H1 (cell line): ENCODE measurements around the gene SYK. TPM values are rescaled to one million over a fixed set of nuclear protein-coding genes. Genes with fewer than 3 reads are reported as not detected.

Experiments used
- CTCF ChIA-PET: fragments of 300-600 bp; sonication (Branson Sonifier 250); formaldehyde crosslinking; loops from one replicate; lab custom pipeline; 2021; ENCODE audit not compliant: partially characterized antibody; lab: Charles Lee
- POLR2A ChIA-PET: fragments of 300-600 bp; sonication (Branson Sonifier 250); formaldehyde crosslinking; loops from one replicate; lab custom pipeline; 2021; ENCODE audit warnings: inconsistent platforms; ENCODE audit not compliant: partially characterized antibody; lab: Charles Lee
- DNase-seq, 2 experiments: peaks; one replicate each; pipeline versions ENCODE4 v3.0.0 to v3.0.0-alpha.2; 2010 to 2022; ENCODE audit warnings: low spot score in 2 of 2, low read depth in 1 of 2, mixed read lengths in 1 of 2
- FAIRE-seq: peaks from 2 replicates; lab custom pipeline; 2011; peaks lifted over from hg19 to GRCh38; lab: Jason Lieb, UNC
- H2AFZ ChIP-seq: 2 replicates; pipeline ENCODE4 v1.8.1; 2012; ENCODE audit warnings: low read length, inconsistent platforms
- H2AK5ac ChIP-seq: 2 replicates; pipeline ENCODE4 v1.6.1; 2013; ENCODE audit warnings: low read depth, low read length
- H2BK120ac ChIP-seq: replicated peaks from 2 replicates; pipeline ENCODE3; 2013; ENCODE audit warnings: low read depth, low read length, inconsistent platforms
- H2BK12ac ChIP-seq: 2 replicates; pipeline ENCODE4 v1.6.1; 2013; ENCODE audit warnings: low read depth, low read length
- H2BK15ac ChIP-seq: 2 replicates; pipeline ENCODE4 v1.6.1; 2013; ENCODE audit warnings: low read length
- H2BK20ac ChIP-seq: 2 replicates; pipeline ENCODE4 v1.6.1; 2013; ENCODE audit warnings: low read length
- H2BK5ac ChIP-seq: 2 replicates; pipeline ENCODE4 v1.6.1; 2013; ENCODE audit warnings: low read depth, low read length
- H3K14ac ChIP-seq: 2 replicates; pipeline ENCODE4 v1.6.1; 2013; ENCODE audit warnings: inconsistent platforms; ENCODE audit not compliant: insufficient read length
- H3K18ac ChIP-seq: 2 replicates; pipeline ENCODE4 v1.6.1; 2013; ENCODE audit warnings: low read length; ENCODE audit errors: extremely low read depth
- H3K23ac ChIP-seq: 2 replicates; pipeline ENCODE4 v1.6.1; 2013; ENCODE audit warnings: inconsistent platforms; ENCODE audit not compliant: insufficient read length
- H3K23me2 ChIP-seq: 2 replicates; pipeline ENCODE4 v1.6.1; 2013; ENCODE audit warnings: low read depth, low read length
- H3K27ac ChIP-seq: 2 replicates; pipeline ENCODE4 v1.6.1; 2011; ENCODE audit warnings: low read depth, low read length, inconsistent platforms
- H3K27me3 ChIP-seq, 4 experiments: replicated peaks in 1 of 4; 1 replicate in 1 of 4; 2 replicates in 3 of 4; pipeline versions ENCODE4 v1.6.1 to v1.8.1; 2011 to 2013; ENCODE audit warnings: low read length in 3 of 4, mild to moderate bottlenecking in 3 of 4, inconsistent platforms in 2 of 4, mixed read lengths in 2 of 4, moderate library complexity in 1 of 4; ENCODE audit not compliant: control insufficient read depth in 3 of 4, insufficient read depth in 3 of 4; ENCODE audit errors: extremely low read depth in 1 of 4
- H3K36me3 ChIP-seq, 4 experiments: 2 replicates each; pipeline versions ENCODE4 v1.6.1 to v1.8.1; 2011 to 2013; ENCODE audit warnings: mild to moderate bottlenecking in 4 of 4, low read length in 3 of 4, moderate library complexity in 2 of 4, control low read depth in 1 of 4, inconsistent platforms in 1 of 4; ENCODE audit not compliant: insufficient read depth in 4 of 4, control insufficient read depth in 2 of 4
- H3K4ac ChIP-seq: replicated peaks from 2 replicates; pipeline ENCODE3; 2013; ENCODE audit warnings: low read length, low read depth, mixed read lengths, inconsistent platforms; ENCODE audit not compliant: insufficient read length
- H3K4me1 ChIP-seq, 4 experiments: replicated peaks in 1 of 4; 1 replicate in 1 of 4; 2 replicates in 3 of 4; pipeline versions ENCODE4 v1.6.1 to v1.8.1; 2011 to 2013; ENCODE audit warnings: low read length in 3 of 4, inconsistent platforms in 2 of 4, mixed read lengths in 1 of 4; ENCODE audit not compliant: insufficient read depth in 4 of 4, control insufficient read depth in 3 of 4
- H3K4me2 ChIP-seq, 2 experiments: 2 replicates each; pipeline versions ENCODE4 v1.6.1 to v1.8.1; 2011 to 2013; ENCODE audit warnings: low read depth in 2 of 2, low read length in 2 of 2, control low read depth in 1 of 2, inconsistent platforms in 1 of 2, mild to moderate bottlenecking in 1 of 2; ENCODE audit not compliant: insufficient read depth in 1 of 2
- H3K4me3 ChIP-seq, 4 experiments: fragments of 200-600, 300-600 bp in 1 of 4; sonication (generic), shearing (Covaris generic), sonication (Bioruptor Twin) in 1 of 4; 2 replicates each; pipeline versions ENCODE4 v1.5.1 to v1.8.1; 2011 to 2016; ENCODE audit warnings: low read length in 4 of 4, low read depth in 3 of 4, control low read depth in 2 of 4, inconsistent platforms in 2 of 4, mild to moderate bottlenecking in 2 of 4, mixed read lengths in 1 of 4, moderate library complexity in 1 of 4; ENCODE audit not compliant: insufficient read depth in 2 of 4; ENCODE audit errors: extremely low read depth in 1 of 4
- H3K56ac ChIP-seq: replicated peaks from 2 replicates; pipeline ENCODE3; 2013; ENCODE audit warnings: low read depth, mild to moderate bottlenecking, mixed read lengths, low read length, inconsistent platforms; ENCODE audit not compliant: insufficient read length
- H3K79me1 ChIP-seq: 2 replicates; pipeline ENCODE4 v1.6.1; 2013; ENCODE audit warnings: low read depth, low read length, control low read depth
- H3K79me2 ChIP-seq, 2 experiments: 2 replicates each; pipeline versions ENCODE4 v1.6.1 to v1.8.1; 2012 to 2013; ENCODE audit warnings: low read length in 2 of 2, mild to moderate bottlenecking in 2 of 2, inconsistent platforms in 1 of 2; ENCODE audit not compliant: insufficient read depth in 2 of 2, control insufficient read depth in 1 of 2
- H3K9ac ChIP-seq, 4 experiments: replicated peaks in 1 of 4; 1 replicate in 1 of 4; 2 replicates in 3 of 4; pipeline versions ENCODE4 v1.6.1 to v1.8.1; 2011 to 2013; ENCODE audit warnings: low read depth in 3 of 4, low read length in 3 of 4, control low read depth in 2 of 4, mild to moderate bottlenecking in 2 of 4, moderate library complexity in 2 of 4, inconsistent platforms in 1 of 4; ENCODE audit errors: extremely low read depth in 1 of 4
- H3K9me3 ChIP-seq, 2 experiments: 2 replicates each; pipeline versions ENCODE4 v1.6.1 to v1.8.1; 2012 to 2013; ENCODE audit warnings: mild to moderate bottlenecking in 2 of 2, moderate library complexity in 2 of 2, control low read depth in 1 of 2, inconsistent platforms in 1 of 2, low read depth in 1 of 2, low read length in 1 of 2, mixed read lengths in 1 of 2; ENCODE audit not compliant: insufficient read depth in 2 of 2
- H4K20me1 ChIP-seq, 2 experiments: replicated peaks in 1 of 2; 2 replicates each; pipeline versions ENCODE3 to v1.8.1; 2011 to 2013; ENCODE audit warnings: inconsistent platforms in 2 of 2, low read length in 2 of 2, mild to moderate bottlenecking in 1 of 2; ENCODE audit not compliant: insufficient read depth in 2 of 2, control insufficient read depth in 1 of 2
- H4K5ac ChIP-seq: 2 replicates; pipeline ENCODE4 v1.6.1; 2013; ENCODE audit warnings: low read length, low read depth, mixed read lengths, inconsistent platforms; ENCODE audit not compliant: insufficient read length
- H4K8ac ChIP-seq: 2 replicates; pipeline ENCODE4 v1.8.0; 2013; ENCODE audit warnings: mild to moderate bottlenecking, moderate library complexity, low read length, inconsistent platforms; ENCODE audit not compliant: insufficient read depth; ENCODE audit errors: extremely low read depth
- H4K91ac ChIP-seq: replicated peaks from 2 replicates; pipeline ENCODE3; 2013; ENCODE audit warnings: low read length, mixed read lengths, inconsistent platforms; ENCODE audit not compliant: insufficient read length
- CHD1 ChIP-seq: IDR thresholded peaks from 2 replicates; pipeline ENCODE4 v1.6.1; 2012; ENCODE audit warnings: low read depth, low read length, improper control_type of control experiment
- SIRT6 ChIP-seq: IDR thresholded peaks from one replicate; pipeline ENCODE4 v1.7.1; 2012; ENCODE audit warnings: low read length, inconsistent platforms
- TEAD4 ChIP-seq: IDR thresholded peaks from 2 replicates; pipeline ENCODE4 v1.6.1; 2012; ENCODE audit warnings: low read depth, low read length, inconsistent platforms, mixed read lengths
- ZNF274 ChIP-seq: IDR thresholded peaks from 2 replicates; pipeline ENCODE4 v1.7.0; 2012; ENCODE audit warnings: low read length, borderline replicate concordance; ENCODE audit errors: extremely low read depth
- WGBS, 2 experiments: shearing (Covaris generic) in 1 of 2; methylation state at CpG; one replicate each; pipeline versions ENCODE4 v1.1.6 to v1.1.7; 2013 to 2015; ENCODE audit warnings: low lambda C conversion rate in 2 of 2, mixed read lengths in 2 of 2, inconsistent platforms in 1 of 2, low coverage in 1 of 2, missing lambda C conversion rate in 1 of 2; ENCODE audit not compliant: insufficient replicate concordance in 2 of 2, insufficient coverage in 1 of 2, insufficient read length in 1 of 2; ENCODE audit errors: extremely low coverage in 1 of 2, missing lambda C conversion rate in 1 of 2; 5-methylcytosine and 5-hydroxymethylcytosine counted together
- polyA plus RNA-seq, 7 experiments: library from polyadenylated mRNA; depleted of rRNA in 3 of 7; stranded (reverse) in 5 of 7; unstranded in 2 of 7; fragments of >200 nt in 5 of 7; fragments of 200-250 nt in 2 of 7; gene quantifications; 1 replicate in 5 of 7; 2 replicates in 1 of 7; 4 replicates in 1 of 7; pipeline versions ENCODE4 v1.2.1 to v1.2.3, GENCODE V29; 2011 to 2013; ENCODE audit warnings: missing spikeins in 2 of 7, mixed read lengths in 2 of 7
- total RNA-seq: library from RNA; stranded (reverse); fragmentation: NEBNext Ultra II Directional; extraction: Animal tissue kit (Norgen Biotek cat#: 25700); gene quantifications from 2 replicates; pipeline ENCODE4 v1.2.1, GENCODE V29; 2021
- TF ChIP-seq, protein P1 (sequence below), 3 experiments: IDR thresholded peaks; 1 replicate in 2 of 3; 2 replicates in 1 of 3; pipeline versions ENCODE4 v1.5.1 to v1.6.1; 2011; ENCODE audit warnings: low read length in 3 of 3, mild to moderate bottlenecking in 3 of 3, inconsistent platforms in 2 of 3, low read depth in 1 of 3, moderate library complexity in 1 of 3; ENCODE audit not compliant: insufficient read depth in 1 of 3; ENCODE audit errors: control extremely low read depth in 1 of 3

The SYK gene
- total and polyA plus RNA-seq, 2 of the 8 experiments (the other 6 are each of a cell fraction or from before 2014, with no cell fraction given) = 1.5 to 4.4 TPM

DNA sequence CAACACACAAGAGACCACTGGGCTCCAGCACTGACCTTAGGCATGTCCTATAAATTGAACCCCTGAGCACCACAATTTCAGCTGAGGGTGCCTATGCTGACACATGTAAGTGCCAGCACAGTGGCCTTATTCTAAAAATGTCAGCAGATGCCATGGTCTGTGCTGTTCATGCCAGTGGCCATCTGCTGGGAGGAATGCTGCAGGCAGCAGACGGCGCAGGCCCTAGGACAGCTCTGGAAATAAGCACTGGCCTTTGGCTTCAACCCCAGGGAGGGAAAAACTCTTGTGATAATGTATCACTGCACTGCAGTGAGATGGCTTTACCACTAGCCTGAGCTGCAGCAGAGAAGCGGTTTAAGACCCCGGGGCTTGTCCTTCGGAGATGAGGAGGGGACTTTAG, 98.5 kb downstream of the SYK start:
- Histone ChIP-seq H3K23me2 (no peaks in the 10 kb centered on the region; the same call in 1 of the 2 replicates), H2BK5ac (no peak overlapping the region), H4K5ac (no peak overlapping the region), H3K14ac (no peak overlapping the region), H3K18ac (no peak overlapping the region), H2BK120ac (no peak overlapping the region), H3K56ac (no peak overlapping the region), H2BK12ac (no peak overlapping the region), H4K20me1 (peaks cover 0 to 3% of the 10 kb centered on the region in 2 experiments), H3K36me3 (no peaks in the 10 kb centered on the region), H3K27me3 (no peaks in the 10 kb centered on the region), H3K4me2 (no peak overlapping the region), H4K8ac (no peak overlapping the region), H3K23ac (no peak overlapping the region), H3K4ac (no peak overlapping the region), H3K79me1 (no peaks in the 10 kb centered on the region), H3K9ac (no peak overlapping the region), H3K4me3 (no peak overlapping the region), H2AFZ (no peak overlapping the region), H3K4me1 (peaks cover 5 to 10% (median 6%) of the 10 kb centered on the region in 4 experiments), H3K79me2 (no peaks in the 10 kb centered on the region), H2AK5ac (no peak overlapping the region), H3K9me3 (no peaks in the 10 kb centered on the region), H2BK15ac (no peak overlapping the region), H2BK20ac (no peak overlapping the region), H3K27ac (no peak overlapping the region), H4K91ac (no peak overlapping the region)
- TF ChIP-seq, protein P1, sequence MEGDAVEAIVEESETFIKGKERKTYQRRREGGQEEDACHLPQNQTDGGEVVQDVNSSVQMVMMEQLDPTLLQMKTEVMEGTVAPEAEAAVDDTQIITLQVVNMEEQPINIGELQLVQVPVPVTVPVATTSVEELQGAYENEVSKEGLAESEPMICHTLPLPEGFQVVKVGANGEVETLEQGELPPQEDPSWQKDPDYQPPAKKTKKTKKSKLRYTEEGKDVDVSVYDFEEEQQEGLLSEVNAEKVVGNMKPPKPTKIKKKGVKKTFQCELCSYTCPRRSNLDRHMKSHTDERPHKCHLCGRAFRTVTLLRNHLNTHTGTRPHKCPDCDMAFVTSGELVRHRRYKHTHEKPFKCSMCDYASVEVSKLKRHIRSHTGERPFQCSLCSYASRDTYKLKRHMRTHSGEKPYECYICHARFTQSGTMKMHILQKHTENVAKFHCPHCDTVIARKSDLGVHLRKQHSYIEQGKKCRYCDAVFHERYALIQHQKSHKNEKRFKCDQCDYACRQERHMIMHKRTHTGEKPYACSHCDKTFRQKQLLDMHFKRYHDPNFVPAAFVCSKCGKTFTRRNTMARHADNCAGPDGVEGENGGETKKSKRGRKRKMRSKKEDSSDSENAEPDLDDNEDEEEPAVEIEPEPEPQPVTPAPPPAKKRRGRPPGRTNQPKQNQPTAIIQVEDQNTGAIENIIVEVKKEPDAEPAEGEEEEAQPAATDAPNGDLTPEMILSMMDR (IDR thresholded peaks at IDR 0.05; ENCODE audit: control extremely low read depth in 1 of 3, insufficient read depth in 1 of 3, low read depth in 1 of 3, low read length in 3 of 3) = peak; percentile 41 to 55 (median 42); a peak in 3 of 4 replicates
- TF ChIP-seq SIRT6 = no peak
- TF ChIP-seq ZNF274 = no peak
- TF ChIP-seq CHD1 = no peak
- TF ChIP-seq TEAD4 = peak; percentile 94
- ChIA-PET POLR2A (no interaction called here), CTCF (interaction anchor here (0.5 to 2.5 kb wide), 7 partner anchors 9 to 1907 kb away, joined by 3 to 9 read pairs (median 3); no protein-coding TSS in a partner anchor)
- WGBS, 2 experiments = 54% methylated on average over 5 of the region's 5 CpGs; no CpG with 5 or more reads in 1 of the 2 experiments
- DNase-seq = no peak
- no peak for FAIRE-seq
